Chondrocyte (in vitro differentiated cells): ENCODE results near the gene ZBTB8A. TPM values are rescaled to one million over a fixed set of nuclear protein-coding genes. Genes with fewer than 3 reads are reported as not detected.
"Not testable (repeated sequence)": the region's sequence is repeated elsewhere in the genome, so short reads cannot be mapped to it uniquely, and the experiment has no call there.

Experiments used
- DNase-seq: peaks from one replicate; pipeline ENCODE4 v3.0.0; 2021; ENCODE audit warnings: mixed read lengths, low spot score
- H3K27ac Mint-ChIP-seq: one replicate; pipeline ENCODE4 v1.8.0; 2021; ENCODE audit warnings: mild to moderate bottlenecking, moderate library complexity, mixed read lengths; ENCODE audit not compliant: unreplicated experiment
- H3K27me3 Mint-ChIP-seq: 2 replicates; pipeline ENCODE4 v1.8.0; 2021; ENCODE audit warnings: low read depth, mixed read lengths
- H3K36me3 Mint-ChIP-seq: 2 replicates; pipeline ENCODE4 v1.8.0; 2021; ENCODE audit warnings: low read depth, mixed read lengths
- H3K4me1 Mint-ChIP-seq: 2 replicates; pipeline ENCODE4 v1.8.0; 2021; ENCODE audit warnings: low read depth, mild to moderate bottlenecking, mixed read lengths
- H3K4me3 Mint-ChIP-seq: one replicate; pipeline ENCODE4 v1.8.0; 2021; ENCODE audit warnings: mild to moderate bottlenecking, moderate library complexity, mixed read lengths; ENCODE audit not compliant: unreplicated experiment
- H3K9me3 Mint-ChIP-seq: 2 replicates; pipeline ENCODE4 v1.8.0; 2021; ENCODE audit warnings: low read depth, mixed read lengths
- total RNA-seq: library from RNA; stranded (reverse); gene quantifications from 3 replicates; pipeline ENCODE4 v1.2.1, GENCODE V29; 2021
- TF ChIP-seq, protein P1 (sequence below): fragments of 200-600 bp; sonication (generic); IDR thresholded peaks from 2 replicates; pipeline ENCODE4 v1.5.0; 2021; ENCODE audit warnings: antibody characterized with exemption, mild to moderate bottlenecking, moderate library complexity

Gene ZBTB8A
- total RNA-seq, 1 donor from 2014 or later, result 12.7 TPM

DNA sequence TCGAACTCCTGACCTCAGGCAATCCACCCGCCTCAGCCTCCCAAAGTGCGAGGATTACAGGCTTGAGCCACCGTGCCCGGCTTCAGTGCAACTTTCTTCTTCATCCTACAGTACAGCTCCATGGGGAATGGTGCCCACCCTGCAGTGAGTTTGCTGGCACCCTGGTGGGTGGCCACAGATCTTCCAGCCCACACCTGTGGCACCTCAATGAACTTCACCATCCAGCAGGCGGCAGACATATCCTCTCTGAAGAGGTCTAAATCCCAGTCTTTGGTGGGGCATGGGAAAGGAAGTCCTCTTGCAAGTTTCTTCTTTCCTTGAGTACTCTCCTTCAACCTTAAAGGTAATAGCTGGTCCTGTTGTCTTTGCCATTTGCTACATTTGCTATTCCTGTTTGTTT, 18.1 kb upstream of the ZBTB8A start:
- Mint-ChIP-seq H3K4me3 (peak overlapping the region; percentile 76), H3K27ac (peak overlapping the region; percentile 18), H3K27me3 (no peaks in the 10 kb centered on the region), H3K36me3 (no peaks in the 10 kb centered on the region), H3K4me1 (peaks cover 7% of the 10 kb centered on the region), H3K9me3 (no peaks in the 10 kb centered on the region)
- TF ChIP-seq, protein P1, sequence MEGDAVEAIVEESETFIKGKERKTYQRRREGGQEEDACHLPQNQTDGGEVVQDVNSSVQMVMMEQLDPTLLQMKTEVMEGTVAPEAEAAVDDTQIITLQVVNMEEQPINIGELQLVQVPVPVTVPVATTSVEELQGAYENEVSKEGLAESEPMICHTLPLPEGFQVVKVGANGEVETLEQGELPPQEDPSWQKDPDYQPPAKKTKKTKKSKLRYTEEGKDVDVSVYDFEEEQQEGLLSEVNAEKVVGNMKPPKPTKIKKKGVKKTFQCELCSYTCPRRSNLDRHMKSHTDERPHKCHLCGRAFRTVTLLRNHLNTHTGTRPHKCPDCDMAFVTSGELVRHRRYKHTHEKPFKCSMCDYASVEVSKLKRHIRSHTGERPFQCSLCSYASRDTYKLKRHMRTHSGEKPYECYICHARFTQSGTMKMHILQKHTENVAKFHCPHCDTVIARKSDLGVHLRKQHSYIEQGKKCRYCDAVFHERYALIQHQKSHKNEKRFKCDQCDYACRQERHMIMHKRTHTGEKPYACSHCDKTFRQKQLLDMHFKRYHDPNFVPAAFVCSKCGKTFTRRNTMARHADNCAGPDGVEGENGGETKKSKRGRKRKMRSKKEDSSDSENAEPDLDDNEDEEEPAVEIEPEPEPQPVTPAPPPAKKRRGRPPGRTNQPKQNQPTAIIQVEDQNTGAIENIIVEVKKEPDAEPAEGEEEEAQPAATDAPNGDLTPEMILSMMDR, result no peak
- DNase-seq, result no peak

GRCh38 chr1:32525053-32525452, 14.2 kb upstream of the ZBTB8A start:
- no peaks in the 10 kb centered on the region for H3K27me3 Mint-ChIP-seq
- TF ChIP-seq, protein P1, result no peak
- no peaks in the 10 kb centered on the region for H3K36me3 Mint-ChIP-seq
- no peak for DNase-seq
- no peak overlapping the region for H3K4me3 Mint-ChIP-seq
- peaks cover 7% of the 10 kb centered on the region for H3K4me1 Mint-ChIP-seq
- H3K27ac Mint-ChIP-seq, result no peak overlapping the region
- no peaks in the 10 kb centered on the region for H3K9me3 Mint-ChIP-seq

- Mint-ChIP-seq H3K27me3 (no peaks in the 10 kb centered on the region), H3K4me1 (peaks cover 4% of the 10 kb centered on the region), H3K27ac (no peak overlapping the region), H3K9me3 (no peaks in the 10 kb centered on the region), H3K4me3 (no peak overlapping the region), H3K36me3 (no peaks in the 10 kb centered on the region)
- no peak for DNase-seq
- TF ChIP-seq, protein P1, result no peak
Measured at GRCh38 chr1:32525661-32526444, 13.4 kb upstream of the ZBTB8A start.

DNA sequence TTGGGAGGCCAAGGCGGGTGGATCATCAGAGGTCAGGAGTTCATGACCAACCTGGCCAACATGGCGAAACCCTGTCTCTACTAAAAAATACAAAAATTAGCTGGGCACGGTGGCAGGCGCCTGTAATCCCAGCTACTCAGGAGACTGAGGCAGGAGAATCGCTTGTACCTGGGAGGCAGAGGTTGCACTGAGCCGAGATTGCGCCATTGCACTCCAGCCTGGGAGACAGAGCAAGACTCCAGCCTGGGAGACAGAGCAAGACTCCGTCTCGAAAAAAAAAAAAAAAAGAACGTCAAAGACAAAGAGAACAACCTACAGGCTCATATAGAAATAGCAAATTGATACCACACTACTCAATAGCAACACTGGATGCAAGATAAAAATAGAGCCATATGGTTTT, 10.7 kb upstream of the ZBTB8A start:
- not testable (repeated sequence) for H3K4me3 Mint-ChIP-seq, H3K4me1 Mint-ChIP-seq, H3K27me3 Mint-ChIP-seq, DNase-seq, H3K36me3 Mint-ChIP-seq, H3K9me3 Mint-ChIP-seq, H3K27ac Mint-ChIP-seq

DNA sequence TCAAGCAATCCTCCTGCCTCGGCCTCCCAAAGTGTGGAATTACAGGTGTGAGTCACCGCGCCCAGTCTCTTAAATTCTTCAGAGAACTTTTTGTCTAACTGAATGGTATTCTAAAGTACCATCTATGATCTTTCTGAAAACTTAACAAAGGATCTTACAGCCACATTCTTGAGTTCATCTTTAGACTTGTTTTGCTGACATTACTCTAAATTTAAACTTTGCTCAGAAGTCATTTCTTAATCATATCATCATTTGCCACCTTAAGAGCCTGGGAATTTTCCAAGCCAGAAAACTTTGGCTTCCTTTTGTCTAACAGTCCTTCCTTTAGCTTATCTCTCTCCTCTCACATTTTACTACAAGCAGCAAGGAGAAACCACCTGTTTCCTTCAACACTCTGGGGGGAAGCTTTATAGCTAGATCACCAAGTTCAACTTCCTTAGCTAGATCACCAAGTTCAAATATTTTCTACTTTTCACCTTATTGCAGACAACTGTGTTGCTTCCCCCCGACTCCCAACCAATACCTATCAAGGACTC, 5.4 kb upstream of the ZBTB8A start:
- Mint-ChIP-seq H3K27me3 (no peaks in the 10 kb centered on the region), H3K36me3 (no peaks in the 10 kb centered on the region), H3K4me1 (peaks cover 2% of the 10 kb centered on the region), H3K27ac (no peak overlapping the region), H3K9me3 (no peaks in the 10 kb centered on the region), H3K4me3 (no peak overlapping the region)
- TF ChIP-seq, protein P1, result no peak
- DNase-seq, result no peak

GRCh38 chr1:32536117-32536516, 3.1 kb upstream of the ZBTB8A start:
- TF ChIP-seq, protein P1, result no peak
- H3K4me1 Mint-ChIP-seq, result peaks cover 17% of the 10 kb centered on the region
- H3K27me3 Mint-ChIP-seq, result no peaks in the 10 kb centered on the region

More at GRCh38 chr1:32536117-32536516, 3.1 kb upstream of the ZBTB8A start:
- Mint-ChIP-seq H3K9me3 (no peaks in the 10 kb centered on the region), H3K4me3 (no peak overlapping the region), H3K27ac (no peak overlapping the region), H3K36me3 (no peaks in the 10 kb centered on the region)
- DNase-seq, result no peak
